ENCODE data around the gene ELF4. TPM values are rescaled to one million over a fixed set of nuclear protein-coding genes. Genes with fewer than 3 reads are reported as not detected.
"Not testable (repeated sequence)": the region's sequence is repeated elsewhere in the genome, so short reads cannot be mapped to it uniquely, and the experiment has no call there.

The ELF4 gene
- total RNA-seq, 2 experiments from 2014 or later, result 21.4 to 22.5 TPM

GRCh38 chrX:130118441-130119311 lies 8.4 kb upstream of the ELF4 start:
- ChIA-PET POLR2A (interaction anchor here (1.0 to 1.1 kb wide), 2 partner anchors 14 to 26 kb away, joined by 3 to 4 read pairs; no protein-coding TSS in a partner anchor), CTCF (interaction anchor here (0.7 to 8.1 kb wide), 6 partner anchors 9 to 58 kb away, joined by 3 to 59 read pairs (median 5); no protein-coding TSS in a partner anchor)

GRCh38 chrX:130117166-130117565 lies 6.9 kb upstream of the ELF4 start:
- CTCF ChIA-PET, result interaction anchor here (8.1 kb wide), 1 partner anchor 36 kb away, joined by 59 read pairs; no protein-coding TSS in a partner anchor
- POLR2A ChIA-PET, result no interaction called here

GRCh38 chrX:130115119-130115885 lies 5.0 kb upstream of the ELF4 start:
- POLR2A ChIA-PET, result not testable (repeated sequence)
- CTCF ChIA-PET, result interaction anchor here (8.1 kb wide), 1 partner anchor 34 kb away, joined by 59 read pairs; no protein-coding TSS in a partner anchor

GRCh38 chrX:130114141-130114588 lies 3.9 kb upstream of the ELF4 start:
- POLR2A ChIA-PET, result no interaction called here

DNA sequence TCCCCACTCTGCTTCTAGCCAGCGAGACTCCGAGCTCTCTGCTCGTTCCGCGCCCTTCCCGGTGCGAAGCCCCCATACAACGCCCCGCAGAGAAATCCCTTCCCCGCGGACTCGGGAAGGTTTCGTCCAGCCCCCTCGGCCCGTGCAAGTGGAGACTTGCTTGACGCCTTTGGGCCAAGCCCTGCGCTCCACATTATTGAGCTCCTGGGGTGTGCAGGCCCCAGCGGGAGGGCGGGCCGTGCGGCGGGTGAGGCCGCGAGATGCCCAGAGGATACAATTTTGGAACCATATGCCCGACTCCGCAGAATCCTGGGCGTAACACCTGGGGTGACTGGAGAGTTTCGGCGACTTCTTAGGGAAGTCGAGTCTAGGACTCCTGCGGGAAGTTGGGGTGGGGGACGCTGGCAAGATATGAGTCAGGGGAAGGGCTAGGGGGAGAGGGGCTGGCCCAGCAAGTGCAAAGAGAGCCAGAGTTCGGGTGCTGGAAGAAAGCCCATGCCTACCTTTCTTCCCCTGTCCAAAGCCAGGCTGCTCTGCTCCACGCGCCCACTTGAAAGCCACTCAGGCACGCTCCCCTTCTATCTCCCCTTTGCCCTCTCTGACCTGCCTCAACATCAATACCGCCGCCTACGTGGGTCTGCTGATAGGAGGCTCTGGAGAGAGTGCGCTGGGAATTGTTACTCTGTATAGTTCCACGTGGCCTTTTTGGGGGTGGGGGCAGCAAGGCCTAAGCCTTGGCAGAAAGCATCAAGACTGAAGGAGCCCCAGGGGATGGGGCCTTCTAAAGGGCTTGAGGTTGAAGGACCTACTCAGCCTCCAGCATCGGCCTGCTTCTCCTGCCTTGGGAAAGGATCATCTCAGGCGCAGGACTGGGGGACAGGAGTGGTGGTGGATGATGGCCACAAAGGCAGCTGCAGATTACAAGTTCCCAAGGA lies 1.2 kb upstream of the ELF4 start:
- POLR2A ChIA-PET, result interaction anchor here (0.5 to 0.8 kb wide), 2 partner anchors 10 to 27 kb away, joined by 3 to 9 read pairs; no protein-coding TSS in a partner anchor

More at GRCh38 chrX:130114141-130114588, 3.9 kb upstream of the ELF4 start:
- CTCF ChIA-PET, result interaction anchor here (1.0 kb wide), 1 partner anchor 32 kb away, joined by 3 read pairs; no protein-coding TSS in a partner anchor

DNA sequence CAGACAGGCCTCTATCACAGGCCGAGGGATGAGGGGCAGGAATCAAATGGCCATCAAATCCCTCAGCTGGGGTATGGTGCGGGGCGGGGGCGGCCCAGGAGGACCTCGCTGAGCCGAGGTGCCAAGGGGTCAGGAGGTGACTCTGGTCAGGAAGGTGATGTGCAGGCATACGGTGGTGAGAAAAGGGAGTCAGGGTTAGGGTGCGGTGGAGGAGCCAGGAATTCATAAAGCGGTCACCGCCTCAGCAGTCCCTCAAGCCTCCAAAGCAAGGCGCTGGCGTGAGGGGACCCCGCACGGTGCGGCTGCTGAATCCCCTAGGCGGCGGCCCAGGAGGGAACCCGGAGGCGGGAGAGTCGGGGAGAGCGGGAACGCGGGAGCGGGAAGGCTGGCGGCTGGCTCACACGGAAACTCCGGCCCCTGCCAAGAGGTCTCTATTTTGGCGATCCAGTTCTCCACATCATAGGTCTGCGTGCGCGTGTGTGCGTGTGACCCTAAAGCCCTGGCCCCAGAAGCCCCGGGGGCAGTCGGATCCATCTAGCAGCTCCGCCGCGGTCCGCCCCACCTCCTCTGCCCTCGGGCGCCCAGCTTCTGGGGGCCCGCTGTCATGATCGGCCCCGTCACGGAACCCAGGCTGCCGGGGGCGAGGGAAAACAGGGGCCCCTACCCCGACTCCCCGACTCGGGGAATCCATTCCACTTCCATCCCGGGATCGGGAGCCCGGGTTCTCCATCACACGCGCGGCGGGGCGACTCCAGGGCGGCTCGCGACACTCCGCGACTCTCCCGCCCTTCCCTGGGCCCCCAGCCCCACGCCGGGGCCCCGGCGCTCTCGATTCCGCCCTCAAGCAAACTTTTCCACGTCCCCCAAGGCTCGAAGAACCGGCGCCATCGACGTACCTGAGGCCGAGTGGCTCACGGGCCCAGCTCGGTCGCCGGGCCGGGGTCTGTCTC lies 593 bp downstream of the ELF4 start:
- POLR2A ChIA-PET, result interaction anchor here (1.1 to 1.3 kb wide), 2 partner anchors 24 to 203 kb away, joined by 3 to 4 read pairs; partner anchors contain the start of gene UTP14A
- CTCF ChIA-PET, result interaction anchor here (1.0 to 2.1 kb wide), 4 partner anchors 10 to 33 kb away, joined by 5 to 8 read pairs (median 6); no protein-coding TSS in a partner anchor

More for the DNA sequence above, 1.2 kb upstream of the ELF4 start:
- CTCF ChIA-PET, result interaction anchor here (1.4 kb wide), 1 partner anchor 32 kb away, joined by 4 read pairs; no protein-coding TSS in a partner anchor

DNA sequence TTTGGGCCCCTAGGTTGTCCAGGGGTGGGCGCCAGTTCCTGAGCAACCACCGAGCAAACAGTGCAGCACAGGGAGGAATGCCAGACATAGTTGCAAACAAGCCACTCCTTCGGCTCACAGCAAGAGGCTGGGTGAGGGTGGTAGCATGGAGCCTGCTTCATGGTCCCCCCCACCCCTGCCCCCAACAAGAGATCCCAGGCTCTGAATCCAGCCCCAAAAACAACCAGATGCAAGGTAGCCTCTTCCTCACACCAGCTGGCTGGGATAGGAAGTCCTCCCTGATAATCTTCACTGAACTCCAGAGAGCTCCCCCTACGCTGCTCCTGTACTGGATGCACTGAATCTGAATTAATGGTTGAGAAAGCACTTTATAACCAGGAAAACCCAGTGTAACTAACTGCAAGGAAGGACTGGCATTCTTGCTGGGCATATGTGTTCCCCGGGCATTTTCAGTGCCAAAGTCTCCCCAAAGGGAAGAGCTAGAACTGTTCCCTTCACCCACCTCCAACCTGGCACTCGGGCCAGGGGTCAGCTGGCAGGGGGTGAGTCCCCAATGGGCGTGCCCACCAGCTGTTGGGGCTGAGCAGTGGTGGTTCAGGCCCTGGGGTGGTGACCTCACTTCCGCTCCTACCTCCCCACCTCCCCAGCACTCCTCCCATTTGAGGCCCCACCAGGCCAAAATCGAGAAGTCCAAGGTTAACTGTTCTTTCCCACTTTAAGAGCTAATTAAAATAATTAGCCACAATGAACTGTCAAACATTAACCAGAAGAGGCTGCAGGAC lies 1.5 kb downstream of the ELF4 start:
- POLR2A ChIA-PET, result interaction anchor here (1.1 to 1.3 kb wide), 2 partner anchors 23 to 203 kb away, joined by 3 to 4 read pairs; partner anchors contain the start of gene UTP14A

GRCh38 chrX:130106071-130106470 lies 4.2 kb downstream of the ELF4 start:
- ChIA-PET POLR2A (no interaction called here), CTCF (no interaction called here)

More for the DNA sequence above, 1.5 kb downstream of the ELF4 start:
- CTCF ChIA-PET, result interaction anchor here (1.3 to 2.1 kb wide), 3 partner anchors 10 to 22 kb away, joined by 5 to 8 read pairs (median 6); no protein-coding TSS in a partner anchor

DNA sequence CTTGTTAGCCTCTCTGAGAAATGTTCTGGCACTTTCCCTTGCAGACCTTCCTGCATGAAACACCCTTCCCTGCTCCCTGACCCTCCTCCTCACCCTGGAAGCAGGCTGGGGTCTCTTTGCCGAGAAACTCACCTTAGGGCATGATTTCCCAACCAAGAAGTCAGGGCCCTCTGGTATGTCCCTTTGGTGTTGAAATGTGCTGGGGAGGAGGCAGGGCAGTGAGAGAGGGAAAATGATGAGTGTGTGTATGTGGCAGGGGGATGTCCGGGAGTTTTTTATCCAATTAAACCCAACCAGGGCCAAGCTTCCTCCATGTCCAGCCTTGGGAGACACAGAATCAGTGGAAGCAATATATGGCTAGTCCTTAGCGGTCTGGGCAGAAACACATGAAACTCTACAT lies 5.1 kb downstream of the ELF4 start:
- POLR2A ChIA-PET, result interaction anchor here (0.5 to 1.1 kb wide), 2 partner anchors 13 to 66 kb away, joined by 3 to 4 read pairs; no protein-coding TSS in a partner anchor
- CTCF ChIA-PET, result no interaction called here

GRCh38 chrX:130103605-130104004 lies 6.7 kb downstream of the ELF4 start:
- CTCF ChIA-PET, result no interaction called here
- POLR2A ChIA-PET, result no interaction called here

- CTCF ChIA-PET, result interaction anchor here (0.9 kb wide), 1 partner anchor 21 kb away, joined by 3 read pairs; no protein-coding TSS in a partner anchor
- POLR2A ChIA-PET, result no interaction called here
Measured at GRCh38 chrX:130100180-130100579, 10.1 kb downstream of the ELF4 start.

- CTCF ChIA-PET, result interaction anchor here (0.9 to 2.1 kb wide), 5 partner anchors 11 to 23 kb away, joined by 3 to 5 read pairs (median 4); no protein-coding TSS in a partner anchor
Measured at GRCh38 chrX:130098210-130098552, 12.1 kb downstream of the ELF4 start.

DNA sequence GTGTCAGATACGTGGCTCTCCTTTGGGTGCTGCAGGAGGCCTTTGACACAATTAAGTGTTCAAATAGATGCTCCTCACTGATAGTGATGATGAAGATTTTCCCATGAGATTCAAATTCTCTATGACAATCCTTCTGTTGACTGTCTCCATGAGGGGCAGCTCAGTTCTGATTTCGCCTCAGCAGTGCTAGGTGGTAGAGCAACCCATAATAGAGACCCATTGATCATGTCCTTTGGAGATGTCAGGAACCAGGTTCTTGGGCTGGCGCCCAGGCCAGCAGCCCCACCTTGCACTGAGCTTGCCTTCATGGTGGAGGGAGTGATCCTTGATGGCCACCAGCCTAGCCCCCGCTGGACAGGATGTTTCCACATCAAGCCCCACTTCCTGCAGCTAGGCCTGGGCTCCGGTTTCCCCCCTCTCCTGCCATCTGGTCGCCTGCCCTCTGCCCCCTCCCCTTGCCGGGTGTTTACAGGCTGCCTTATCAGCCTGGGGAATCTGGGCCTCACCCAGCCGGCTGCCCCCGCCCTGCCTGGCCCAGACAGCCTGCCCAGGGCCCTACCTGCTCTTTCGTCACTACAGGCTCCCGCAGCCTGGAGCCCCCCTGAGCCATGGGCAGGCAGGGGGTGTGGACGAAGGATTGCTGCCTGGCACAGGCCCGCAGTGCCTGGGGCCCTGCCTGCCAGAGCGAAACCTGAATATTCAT lies 12.6 kb downstream of the ELF4 start:
- POLR2A ChIA-PET, result no interaction called here
- CTCF ChIA-PET, result interaction anchor here (0.9 to 2.1 kb wide), 5 partner anchors 11 to 23 kb away, joined by 3 to 5 read pairs (median 4); no protein-coding TSS in a partner anchor

More at GRCh38 chrX:130098210-130098552, 12.1 kb downstream of the ELF4 start:
- POLR2A ChIA-PET, result no interaction called here

GRCh38 chrX:130095249-130096030 lies 14.9 kb downstream of the ELF4 start:
- CTCF ChIA-PET, result interaction anchor here (0.6 kb wide), 1 partner anchor 12 kb away, joined by 4 read pairs; no protein-coding TSS in a partner anchor
- POLR2A ChIA-PET, result interaction anchor here (0.7 kb wide), 1 partner anchor 9 kb away, joined by 3 read pairs; no protein-coding TSS in a partner anchor

GRCh38 chrX:130094696-130095095 lies 15.6 kb downstream of the ELF4 start:
- ChIA-PET CTCF (interaction anchor here (0.6 kb wide), 1 partner anchor 13 kb away, joined by 4 read pairs; no protein-coding TSS in a partner anchor), POLR2A (interaction anchor here (0.7 kb wide), 2 partner anchors 8 to 38 kb away, joined by 3 read pairs; no protein-coding TSS in a partner anchor)
